ENCODE measurements around the gene OSTC.

OSTC gene

GRCh38 chr4:108650212-108651013 lies at the start of gene OSTC:
OSTC (plus strand) TSS chr4:108650599; CDS start chr4:108650656, 57 bp downstream.
- FAIRE-seq, result peak; percentile 96

- no peak for FAIRE-seq
These were observed 49.3 kb upstream of the OSTC start for GRCh38 chr4:108601106-108601505.

DNA sequence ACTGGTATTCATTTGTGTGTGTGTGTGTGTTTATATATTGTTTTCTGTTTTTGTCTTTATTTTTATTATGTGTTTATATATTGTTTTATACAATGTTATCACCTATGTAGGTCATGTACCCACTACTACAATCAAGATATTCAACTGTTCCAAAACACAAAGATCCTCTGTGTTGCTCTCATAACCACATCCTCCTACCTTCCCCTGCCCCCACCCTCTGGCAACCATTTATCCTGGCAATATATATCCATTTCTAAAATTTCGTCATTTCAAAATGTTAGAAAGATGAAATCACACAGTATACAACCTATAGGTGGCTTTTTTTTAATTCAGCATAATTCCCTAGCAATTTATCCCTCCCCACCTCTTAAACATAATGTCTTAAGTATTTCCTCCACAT lies 48.9 kb upstream of the OSTC start:
- FAIRE-seq, result no peak

DNA sequence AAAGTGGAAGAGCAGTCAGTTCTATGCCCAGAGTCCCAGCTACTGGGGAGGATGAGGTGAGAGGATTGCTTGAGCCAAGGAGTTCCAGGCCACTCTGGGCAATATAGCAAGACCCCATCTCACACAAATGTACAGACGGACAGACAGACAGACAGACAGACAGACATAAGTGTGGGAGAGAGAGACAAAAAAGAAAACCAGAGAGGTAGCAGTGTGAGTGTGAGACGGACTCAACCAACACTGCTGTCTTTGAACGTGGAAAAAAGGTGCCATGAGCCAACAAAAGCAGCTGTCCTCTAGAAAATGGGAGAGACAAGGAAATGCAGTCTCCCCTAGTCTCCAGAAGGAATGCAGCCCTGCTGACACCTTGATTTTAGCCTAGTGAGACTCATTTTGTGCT lies 48.2 kb upstream of the OSTC start:
- FAIRE-seq, result no peak

DNA sequence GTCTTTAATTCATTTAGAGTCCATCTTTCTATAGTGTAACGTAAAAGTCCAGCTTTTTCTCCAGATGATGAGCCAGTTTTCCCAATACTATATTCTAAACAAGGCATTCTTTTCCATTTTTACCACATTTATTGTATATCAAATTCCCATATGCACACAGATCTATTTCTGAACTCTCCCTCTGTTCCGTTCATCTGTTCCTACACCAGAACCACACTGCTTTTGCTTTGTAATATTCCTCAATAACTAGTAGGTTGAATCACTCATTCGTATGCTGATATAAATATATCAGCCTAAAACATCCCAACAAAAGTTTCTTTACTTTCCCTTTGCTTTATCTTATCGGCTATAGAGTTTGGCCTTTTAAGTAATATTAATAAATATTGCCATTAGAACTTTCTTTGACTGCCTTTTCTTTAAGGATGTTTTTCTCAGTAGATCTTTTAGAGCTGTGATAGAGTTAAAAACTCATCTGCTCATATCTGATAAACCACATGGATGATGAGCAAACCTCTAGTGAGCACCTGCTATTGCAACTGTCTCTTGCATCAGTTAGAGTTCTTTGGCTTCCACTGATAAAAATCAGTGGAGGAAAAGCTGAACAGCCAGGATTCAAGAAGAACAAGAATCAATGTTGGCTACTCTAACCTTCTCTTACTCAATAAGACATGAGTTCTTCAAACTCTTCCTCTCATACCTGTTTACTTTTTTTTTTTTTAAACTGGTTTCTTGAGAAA lies 43.2 kb upstream of the OSTC start:
- no peak for FAIRE-seq

GRCh38 chr4:108611365-108611764 lies 39.0 kb upstream of the OSTC start:
- no peak for FAIRE-seq

DNA sequence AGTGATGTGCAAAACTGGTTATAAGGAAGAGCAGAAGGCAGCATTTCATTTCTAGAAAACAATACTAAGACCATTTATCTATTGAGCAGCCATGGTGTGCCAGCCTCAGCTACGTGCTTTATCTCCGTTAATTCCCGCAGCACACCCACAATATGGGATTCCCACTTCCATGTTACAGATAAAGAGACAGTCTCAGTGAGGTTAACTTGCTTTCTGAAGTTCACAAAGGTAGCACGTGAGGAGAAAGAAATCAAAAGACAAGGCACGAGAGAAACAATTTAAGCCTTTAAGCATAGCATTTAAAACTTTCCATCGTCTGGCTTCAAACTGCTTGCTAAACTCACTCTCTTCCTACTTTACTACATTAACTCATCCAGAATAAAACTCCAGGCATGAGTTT lies 38.0 kb upstream of the OSTC start:
- no peak for FAIRE-seq

- no peak for FAIRE-seq
These were observed 30.9 kb upstream of the OSTC start for GRCh38 chr4:108619372-108620100.

DNA sequence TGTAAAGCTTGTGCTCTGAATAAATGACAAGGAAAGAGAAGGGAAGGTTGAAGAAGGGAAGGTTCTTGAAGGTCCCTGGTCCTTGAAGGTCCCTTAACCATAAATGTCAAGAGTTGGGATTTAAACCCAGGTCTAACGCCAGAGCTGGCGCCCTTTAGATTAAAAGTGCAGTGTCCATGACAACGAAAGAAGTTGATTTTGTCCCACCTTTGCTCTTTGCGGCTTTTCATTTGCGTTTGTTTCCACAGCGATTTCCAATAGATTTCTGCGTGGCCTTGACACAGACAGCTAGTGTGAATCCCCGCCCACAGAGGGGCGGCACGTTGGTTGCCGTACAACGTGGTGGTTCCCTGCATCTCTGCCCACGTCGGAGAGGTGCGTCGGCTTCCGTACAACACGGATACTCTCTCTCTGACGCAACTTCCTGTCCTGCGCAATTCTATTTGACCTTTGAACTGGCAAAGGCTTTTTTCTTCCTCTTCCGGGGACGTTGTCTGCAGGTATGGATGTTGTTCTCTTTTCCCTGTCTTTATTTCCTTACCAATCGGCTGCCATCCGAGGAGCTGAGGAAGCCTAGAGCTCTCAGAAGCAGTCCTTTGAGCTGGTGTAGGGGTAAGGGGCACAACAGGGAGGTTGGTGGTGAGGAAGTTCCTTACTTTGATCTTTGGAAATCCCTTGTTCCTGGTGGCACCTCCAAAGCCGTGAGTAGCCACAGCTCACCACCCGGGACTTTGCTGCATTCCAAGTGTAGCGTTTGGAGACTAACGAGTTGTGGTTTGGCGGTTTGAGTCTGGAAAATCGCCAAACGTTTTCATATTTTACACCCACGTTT lies 30.1 kb upstream of the OSTC start, which contains the start of gene RPL34:
TSS of gene RPL34 (plus strand) at position 476 of the 832 bp plus-strand sequence. CDS start 1,384 bp downstream, outside the sequence.
- peak; percentile 78 for FAIRE-seq

DNA sequence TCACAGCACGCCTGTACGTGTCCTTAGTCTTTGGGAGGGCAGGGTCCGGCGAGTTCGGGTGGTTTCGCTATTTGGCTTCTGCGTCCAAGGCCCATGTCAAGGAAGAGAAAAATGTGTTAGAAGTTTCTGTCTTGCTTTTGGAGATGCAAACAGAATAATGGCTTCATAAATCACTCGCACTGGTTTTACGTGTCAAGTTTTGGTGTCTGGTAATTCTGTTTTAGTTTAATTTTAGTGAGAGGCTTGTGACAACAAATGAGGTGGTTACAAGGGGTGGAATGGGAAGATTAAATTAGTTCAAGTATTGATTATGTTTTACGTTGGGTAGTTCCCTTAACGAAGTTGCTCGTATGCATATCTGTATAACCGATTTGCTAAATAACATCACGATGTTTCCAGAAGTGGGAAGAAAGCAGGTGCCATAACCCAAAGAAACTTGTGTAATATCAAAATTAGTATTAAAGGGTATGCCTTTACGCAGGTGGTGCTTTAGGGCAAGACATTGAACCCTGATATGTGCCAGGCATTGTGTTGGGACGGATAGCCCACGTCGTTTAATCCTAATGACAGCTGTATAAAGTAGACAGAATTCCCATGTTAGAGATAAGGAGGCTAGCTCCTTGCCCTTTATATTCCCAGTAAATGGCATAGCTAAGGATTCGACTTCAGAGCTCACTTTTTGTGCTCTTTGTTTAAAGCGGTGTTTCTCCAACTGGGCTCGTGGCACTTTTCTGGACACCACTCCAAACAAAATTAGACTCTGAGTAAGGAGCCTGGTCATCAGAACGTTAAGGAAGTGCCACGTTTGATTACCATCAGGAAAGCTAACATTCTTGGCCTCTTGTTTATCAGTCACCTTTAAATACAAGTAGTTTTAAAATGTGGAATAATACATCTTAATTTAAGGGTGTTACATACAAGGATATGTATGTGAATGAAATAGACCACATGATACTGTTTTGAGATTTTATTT lies 29.2 kb upstream of the OSTC start:
- no peak for FAIRE-seq

DNA sequence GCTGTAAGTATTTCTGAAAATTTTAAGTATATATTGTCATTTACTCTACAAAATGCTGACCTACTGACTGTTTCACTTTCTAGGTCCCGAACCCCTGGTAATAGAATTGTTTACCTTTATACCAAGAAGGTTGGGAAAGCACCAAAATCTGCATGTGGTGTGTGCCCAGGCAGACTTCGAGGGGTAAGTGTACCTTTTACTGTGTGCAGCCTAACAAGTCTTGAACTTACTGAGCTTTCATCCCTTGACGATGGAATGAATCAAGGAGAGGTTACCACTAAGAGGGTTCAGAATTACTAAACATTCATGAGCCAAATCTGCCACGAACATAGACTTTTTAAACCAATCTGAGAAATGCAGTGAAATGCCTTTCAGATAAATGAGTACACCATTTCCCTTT lies 28.4 kb upstream of the OSTC start:
- no peak for FAIRE-seq

- FAIRE-seq, result no peak
These were observed 27.6 kb upstream of the OSTC start for GRCh38 chr4:108622828-108623227.

GRCh38 chr4:108624263-108625056 lies 25.9 kb upstream of the OSTC start:
- FAIRE-seq, result no peak

- FAIRE-seq, result no peak
These were observed 24.3 kb upstream of the OSTC start for GRCh38 chr4:108626056-108626455.

DNA sequence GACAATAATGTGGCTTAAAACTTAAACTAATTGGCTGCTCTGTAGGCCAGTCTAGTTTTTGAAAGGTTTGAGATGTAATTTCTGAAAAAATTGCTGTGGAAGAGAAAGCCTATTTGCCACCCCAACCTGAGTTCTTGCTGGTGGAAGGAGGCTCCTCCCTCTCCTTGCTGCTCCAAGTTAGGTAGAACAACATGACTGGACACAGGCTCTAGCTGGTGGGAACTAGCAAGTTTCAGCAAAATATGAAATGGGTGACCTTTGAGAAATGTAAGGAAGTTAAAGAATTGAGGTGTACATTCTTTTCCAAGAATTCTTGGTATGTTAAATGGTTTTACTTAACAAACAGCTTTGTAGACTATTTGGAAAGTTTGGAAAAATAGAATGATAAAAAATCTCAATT lies 22.0 kb upstream of the OSTC start:
- FAIRE-seq, result no peak

DNA sequence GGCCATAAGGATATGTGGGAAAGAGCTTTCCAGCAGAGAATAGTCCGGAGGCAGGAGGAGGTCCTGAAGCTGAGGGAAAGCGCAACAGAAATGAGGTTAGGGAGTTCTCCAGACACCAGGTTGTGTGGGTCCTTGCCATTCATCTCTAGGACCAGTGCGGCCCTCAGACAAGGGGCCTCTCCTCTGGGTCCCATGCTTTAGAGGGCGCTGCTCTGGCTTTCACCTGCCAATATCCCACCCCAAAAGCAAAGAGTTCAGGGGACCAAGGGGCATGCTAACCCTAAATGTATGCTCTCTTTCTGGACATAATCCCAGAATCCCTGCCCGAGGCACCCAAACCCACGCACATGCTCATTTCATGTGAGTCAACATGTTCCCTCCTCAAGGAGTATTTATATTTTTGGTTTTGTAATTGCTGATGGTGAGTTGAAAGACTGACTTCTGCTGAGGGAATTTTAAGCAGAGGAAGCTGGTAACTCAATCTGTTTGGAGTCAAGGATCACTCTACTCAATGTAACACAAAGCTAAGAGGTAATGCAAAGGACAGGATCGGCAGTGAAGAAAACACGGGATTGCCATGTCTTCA lies 15.2 kb upstream of the OSTC start:
- no peak for FAIRE-seq

DNA sequence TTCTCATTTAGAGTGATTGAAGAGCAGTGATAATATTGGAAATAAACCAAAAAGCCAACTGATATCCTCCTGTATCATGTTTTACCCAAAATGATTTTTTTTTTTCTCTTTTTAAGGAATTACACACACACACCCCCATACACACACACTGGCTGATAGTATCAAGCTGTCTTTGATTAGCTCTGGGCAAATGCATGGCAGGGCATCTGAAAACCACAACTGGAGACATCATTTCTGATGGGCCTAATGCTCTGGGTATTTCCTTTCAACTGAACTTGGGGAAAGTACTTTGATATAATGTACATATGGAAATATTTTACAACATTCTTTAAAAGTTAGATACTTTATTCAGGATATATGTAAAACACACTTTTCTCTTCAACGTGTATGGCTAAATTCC lies 14.2 kb upstream of the OSTC start:
- no peak for FAIRE-seq

DNA sequence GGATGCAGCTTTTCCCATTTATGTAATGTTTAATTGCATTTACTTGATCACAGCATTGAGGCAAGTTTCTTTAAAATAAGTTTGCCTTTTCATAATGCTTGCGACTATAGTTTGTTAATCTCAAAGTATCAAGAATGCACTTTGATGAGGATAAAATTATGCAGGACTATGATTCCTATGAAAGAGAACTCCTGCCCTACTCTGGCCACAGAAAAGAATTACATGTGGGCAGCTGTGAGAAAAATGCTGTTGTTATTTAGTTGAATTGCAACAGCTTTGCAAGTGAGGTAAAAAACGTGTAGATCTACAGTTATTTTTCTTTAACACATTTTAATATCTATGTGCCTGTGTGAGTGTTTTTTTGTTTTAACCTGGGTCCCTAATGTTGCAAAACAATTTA lies 12.5 kb upstream of the OSTC start:
- no peak for FAIRE-seq

- no peak for FAIRE-seq
These were observed 6.2 kb upstream of the OSTC start for GRCh38 chr4:108644237-108644636.

- no peak for FAIRE-seq
These were observed 3.7 kb upstream of the OSTC start for GRCh38 chr4:108646706-108647105.

All from colon (tissue), 2 donors.